ENCODE data around the gene ST3GAL3. TPM values are rescaled to one million over a fixed set of nuclear protein-coding genes. Genes with fewer than 3 reads are reported as not detected.

Gene ST3GAL3
- total RNA-seq, 1 donor from 2014 or later, result 20.5 TPM

GRCh38 chr1:43691871-43692815 lies 15.2 kb upstream of the ST3GAL3 start:
- Histone ChIP-seq H3K4me3 (no peak overlapping the region), H3K27ac (no peak overlapping the region), H3K36me3 (peaks cover 100% of the 10 kb centered on the region), H3K9me3 (no peaks in the 10 kb centered on the region), H3K4me1 (no peaks in the 10 kb centered on the region), H3K27me3 (no peaks in the 10 kb centered on the region)
- ATAC-seq, result no peak
- TF ChIP-seq CTCF (IDR thresholded peaks at IDR 0.05), result no peak
- DNase-seq, result no peak
- intact Hi-C loops (cut with DNase I), result no loop called here

GRCh38 chr1:43693371-43693770 lies 14.0 kb upstream of the ST3GAL3 start:
- H3K27ac ChIP-seq, result no peak overlapping the region
- no peak for ATAC-seq
- TF ChIP-seq CTCF (IDR thresholded peaks at IDR 0.05), result no peak
- peaks cover 100% of the 10 kb centered on the region for H3K36me3 ChIP-seq
- no peaks in the 10 kb centered on the region for H3K9me3 ChIP-seq
- intact Hi-C loops (cut with DNase I), result no loop called here
- H3K4me1 ChIP-seq, result no peaks in the 10 kb centered on the region
- H3K27me3 ChIP-seq, result no peaks in the 10 kb centered on the region
- H3K4me3 ChIP-seq, result no peak overlapping the region
- DNase-seq, result no peak

- intact Hi-C loops (cut with DNase I), result no loop called here
- peaks cover 100% of the 10 kb centered on the region for H3K36me3 ChIP-seq
- ATAC-seq (no peak), DNase-seq (no peak)
- no peak overlapping the region for H3K27ac ChIP-seq
- no peaks in the 10 kb centered on the region for H3K4me1 ChIP-seq
- H3K4me3 ChIP-seq, result no peak overlapping the region
- H3K27me3 ChIP-seq, result no peaks in the 10 kb centered on the region
- H3K9me3 ChIP-seq, result no peaks in the 10 kb centered on the region
- no peak for TF ChIP-seq CTCF (IDR thresholded peaks at IDR 0.05)
Measured at GRCh38 chr1:43699281-43699680, 8.1 kb upstream of the ST3GAL3 start.

GRCh38 chr1:43703836-43704235 lies 3.5 kb upstream of the ST3GAL3 start:
- Histone ChIP-seq H3K9me3 (no peaks in the 10 kb centered on the region), H3K27ac (no peak overlapping the region), H3K4me3 (no peak overlapping the region), H3K36me3 (peaks cover 66% of the 10 kb centered on the region), H3K4me1 (peaks cover 12% of the 10 kb centered on the region), H3K27me3 (no peaks in the 10 kb centered on the region)
- no peak for TF ChIP-seq CTCF (IDR thresholded peaks at IDR 0.05)
- ATAC-seq (no peak), DNase-seq (no peak)
- intact Hi-C loops (cut with DNase I), result no loop called here

DNA sequence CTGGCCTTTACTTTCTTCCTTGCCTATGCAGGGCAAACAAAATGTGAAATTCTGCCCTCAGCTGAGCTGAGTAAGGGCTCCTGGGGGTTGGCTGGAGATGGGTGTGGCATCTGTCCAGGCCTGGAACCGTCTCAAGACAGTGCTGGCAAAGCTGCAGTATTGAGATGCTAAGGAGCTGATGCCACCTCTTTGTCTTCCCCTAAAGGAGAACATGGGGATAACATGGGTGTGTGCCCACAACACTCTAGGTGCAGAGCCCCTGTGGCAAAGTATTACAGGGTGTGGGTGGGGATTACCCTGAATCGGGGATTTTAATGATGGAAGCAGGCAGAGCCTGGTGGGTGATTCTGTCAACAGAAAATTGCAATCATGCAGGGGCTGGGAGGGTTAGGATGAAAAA lies 2.5 kb upstream of the ST3GAL3 start:
- Histone ChIP-seq H3K4me1 (peaks cover 12% of the 10 kb centered on the region), H3K36me3 (peaks cover 56% of the 10 kb centered on the region), H3K27me3 (no peaks in the 10 kb centered on the region), H3K4me3 (no peak overlapping the region), H3K9me3 (no peaks in the 10 kb centered on the region), H3K27ac (no peak overlapping the region)
- no peak for TF ChIP-seq CTCF (IDR thresholded peaks at IDR 0.05)
- no peak for ATAC-seq
- intact Hi-C loops (cut with DNase I), result no loop called here
- no peak for DNase-seq

Measured in upper lobe of right lung (tissue), 1 donor.